HG03196 (cell line): Measurements from ENCODE around the gene DSCAM.

Source experiments
- ATAC-seq: cut with Tn5 transposase; IDR thresholded peaks from one replicate; pipeline ENCODE4 v1.9.1; 2021; ENCODE audit not compliant: unreplicated experiment

Gene DSCAM

GRCh38 chr21:40402884-40403582 is 443.9 kb downstream of the DSCAM start:
- no peak for ATAC-seq

DNA sequence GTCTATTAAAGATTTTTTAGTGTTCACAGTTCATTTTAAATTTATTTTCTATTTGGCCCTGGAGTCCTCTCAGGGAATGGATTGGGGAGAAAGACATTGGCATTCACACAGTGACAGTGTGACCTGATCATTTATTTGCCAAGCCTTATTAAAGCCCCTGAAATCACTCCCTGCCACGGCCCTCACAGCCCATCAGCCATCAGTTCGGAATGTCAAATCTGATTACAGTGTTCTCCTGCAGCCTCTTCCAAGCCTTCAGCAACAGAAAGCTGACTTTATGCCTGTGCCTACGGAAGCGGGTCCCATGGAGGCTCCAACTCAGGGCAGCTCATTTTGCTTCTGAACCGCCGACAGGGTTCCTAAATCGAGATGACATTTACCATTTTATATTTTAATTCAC is 451.2 kb downstream of the DSCAM start:
- ATAC-seq, result no peak

DNA sequence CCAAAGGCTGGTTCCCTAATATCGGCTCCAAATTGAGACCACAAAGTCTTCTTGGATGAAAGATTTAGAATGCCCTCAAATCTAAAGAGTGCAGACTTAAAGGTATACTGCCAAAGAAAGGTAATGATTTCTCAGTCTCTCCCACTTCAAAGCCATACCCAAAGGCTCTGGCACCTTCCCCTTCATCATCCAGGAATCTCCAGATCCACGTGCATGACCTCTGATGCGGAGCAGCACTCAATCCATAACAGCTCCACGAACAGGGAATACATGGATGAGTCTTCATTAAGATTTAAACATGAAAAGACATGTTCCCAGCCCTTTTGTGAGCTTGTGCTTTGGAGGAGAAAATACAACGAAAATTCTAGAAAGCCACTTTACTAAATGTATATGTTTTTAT is 453.9 kb downstream of the DSCAM start:
- ATAC-seq, result no peak

- no peak for ATAC-seq
Measured at GRCh38 chr21:40388046-40388445, 458.9 kb downstream of the DSCAM start.

DNA sequence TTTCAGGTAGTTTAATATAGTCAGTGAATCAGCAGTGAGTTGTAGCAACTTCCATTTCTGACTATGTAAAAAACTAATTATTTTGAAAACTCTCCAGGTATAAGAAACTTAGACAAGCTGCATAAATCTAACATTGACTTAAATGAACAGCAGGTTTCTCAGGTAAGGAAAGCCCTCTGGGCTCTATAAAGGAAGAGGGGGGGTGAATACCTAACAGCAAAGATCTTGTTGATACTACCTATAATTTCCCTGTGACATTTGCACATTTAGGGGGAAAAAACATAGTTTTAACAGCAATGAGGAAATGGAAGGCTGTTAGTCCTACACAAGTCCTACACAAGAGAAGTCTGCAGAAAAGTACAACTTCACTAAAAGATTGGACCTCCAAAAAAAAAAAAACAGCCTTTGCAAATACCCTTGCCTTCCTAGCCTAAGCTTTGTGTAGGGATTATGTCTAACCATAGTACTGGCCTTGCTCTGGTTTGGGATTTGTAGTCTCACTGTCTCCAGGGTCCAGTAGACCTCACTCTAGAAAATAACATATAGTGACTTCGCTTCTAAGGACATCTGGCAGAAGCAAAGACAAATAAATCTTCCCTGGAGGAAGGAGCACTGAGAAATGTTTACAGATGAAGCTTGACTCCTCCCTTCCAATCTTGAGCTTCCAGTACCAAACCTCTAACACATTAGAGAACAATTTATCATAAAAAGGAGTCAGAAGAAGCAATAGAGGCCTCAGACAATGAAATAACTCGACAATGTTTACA is 459.8 kb downstream of the DSCAM start:
- ATAC-seq, result no peak

- ATAC-seq, result no peak
Measured at GRCh38 chr21:40386294-40386911, 460.6 kb downstream of the DSCAM start.

DNA sequence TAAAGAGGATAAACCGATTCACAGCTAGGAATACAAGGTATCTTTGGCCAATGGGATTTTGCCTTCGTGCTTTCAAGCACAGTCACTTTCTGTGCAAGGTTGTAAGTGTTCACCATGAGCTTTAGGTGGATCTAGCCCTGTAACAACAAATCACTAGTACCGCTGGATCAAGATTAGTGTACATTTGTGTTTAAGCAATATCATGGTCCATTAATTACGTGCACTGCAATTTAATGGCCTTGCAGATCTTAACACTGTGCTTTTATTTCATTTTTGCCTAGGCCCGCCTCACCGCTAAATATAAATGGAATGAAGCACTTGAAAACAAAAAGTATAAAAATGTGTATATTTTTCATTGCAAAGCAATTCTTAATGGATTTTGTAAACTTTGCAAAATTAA is 461.1 kb downstream of the DSCAM start:
- no peak for ATAC-seq

GRCh38 chr21:40383951-40384350 is 463.0 kb downstream of the DSCAM start:
- ATAC-seq, result no peak

DNA sequence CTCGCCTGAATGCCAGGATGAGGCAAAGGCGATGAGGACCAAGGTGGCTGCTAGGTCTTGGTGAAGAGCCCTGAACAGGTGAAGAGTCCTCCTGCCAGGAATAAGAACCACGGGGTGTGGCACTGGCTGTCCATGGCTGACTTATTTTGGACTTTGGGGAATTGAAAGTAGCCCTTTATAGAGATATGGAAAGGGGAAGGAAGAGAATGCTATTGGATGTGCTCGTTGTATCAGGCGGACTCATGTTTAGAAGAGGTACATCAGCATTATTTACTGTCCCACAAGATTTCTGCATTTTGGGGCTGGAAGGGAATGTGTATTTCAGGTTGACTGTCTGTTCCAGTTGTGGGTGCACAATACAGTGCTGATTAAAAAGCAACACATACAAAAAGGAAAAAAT is 465.8 kb downstream of the DSCAM start:
- no peak for ATAC-seq

DNA sequence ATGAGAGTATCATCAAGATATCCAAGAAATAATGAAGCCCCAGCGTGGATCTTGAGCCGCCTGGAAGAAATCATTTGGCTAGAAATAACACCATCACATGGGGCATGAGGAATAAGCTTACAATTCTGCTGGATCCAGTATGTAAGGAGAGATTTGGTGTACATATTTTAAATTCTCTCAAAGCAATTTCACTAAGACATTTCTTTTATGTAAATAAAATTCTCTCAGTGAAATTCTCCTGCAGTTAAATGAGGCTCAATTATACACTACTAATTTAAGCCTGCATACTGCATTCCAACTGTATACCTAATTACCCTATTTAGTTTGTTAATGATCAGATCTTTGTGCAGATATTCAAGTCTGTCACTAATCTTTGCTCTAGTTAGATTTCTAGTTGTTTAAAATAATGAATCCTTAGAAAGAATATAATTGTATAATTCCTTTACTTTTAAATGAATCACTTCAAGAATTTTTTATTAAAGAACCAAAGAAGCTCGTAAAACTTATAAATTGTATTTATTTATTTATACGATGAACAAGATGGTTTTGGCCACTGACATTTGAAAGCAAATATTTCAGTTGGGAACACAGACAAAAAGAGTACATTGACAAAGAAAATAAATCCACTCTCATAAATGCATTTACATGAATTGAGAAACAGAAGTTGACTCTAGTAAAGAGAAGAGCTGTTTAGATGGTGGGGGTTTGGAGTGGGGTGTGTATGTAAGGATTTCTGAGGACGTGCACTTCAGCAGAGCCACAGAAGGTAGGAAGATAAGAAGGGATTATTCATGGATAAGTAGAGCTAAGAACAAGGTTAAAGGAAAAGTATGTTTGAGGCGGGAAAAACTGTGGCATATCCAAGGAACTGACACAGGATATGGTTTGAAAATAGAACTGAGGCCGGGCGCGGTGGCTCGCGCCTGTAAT is 466.8 kb downstream of the DSCAM start:
- ATAC-seq, result no peak

DNA sequence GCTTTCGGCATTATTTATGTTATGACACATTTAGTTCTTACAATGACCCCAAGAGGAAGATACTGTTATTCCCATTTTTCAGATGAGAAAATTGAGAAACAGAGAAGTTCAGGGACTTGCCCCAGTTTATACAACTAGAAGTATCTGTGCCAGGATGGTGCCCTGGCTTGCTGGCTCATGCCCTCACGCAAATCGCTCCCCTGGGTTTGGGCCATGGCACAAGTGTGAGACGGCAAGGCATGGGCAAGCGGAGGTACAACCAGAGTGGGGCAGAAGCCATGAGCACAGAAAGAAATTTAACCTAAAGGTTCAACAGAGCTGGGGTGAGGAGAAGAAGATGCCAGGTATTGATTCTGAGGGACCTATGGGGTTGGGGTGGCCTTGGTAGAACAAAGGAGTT is 469.8 kb downstream of the DSCAM start:
- ATAC-seq, result no peak

GRCh38 chr21:40373761-40374160 is 473.2 kb downstream of the DSCAM start:
- ATAC-seq, result no peak

- ATAC-seq, result no peak
Measured at GRCh38 chr21:40372506-40372905, 474.5 kb downstream of the DSCAM start.

DNA sequence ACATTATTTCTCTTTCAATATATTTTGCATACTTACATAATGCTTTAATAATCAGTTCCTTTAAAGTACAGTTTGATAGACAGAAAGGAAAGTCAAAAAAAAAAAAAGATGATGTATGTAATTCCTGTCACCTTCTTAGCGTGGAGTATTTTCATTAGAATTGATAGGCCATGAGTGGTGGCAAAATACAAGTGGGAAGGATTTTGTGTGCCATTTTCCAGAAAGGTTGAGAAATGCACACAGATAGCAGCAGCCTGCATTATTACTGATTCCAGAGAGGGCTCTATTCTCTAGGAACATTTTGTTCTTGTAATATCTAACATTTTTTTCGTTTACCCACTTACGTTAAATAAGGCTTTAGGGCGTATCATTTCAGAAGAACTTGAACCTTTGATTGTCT is 475.6 kb downstream of the DSCAM start:
- no peak for ATAC-seq

DNA sequence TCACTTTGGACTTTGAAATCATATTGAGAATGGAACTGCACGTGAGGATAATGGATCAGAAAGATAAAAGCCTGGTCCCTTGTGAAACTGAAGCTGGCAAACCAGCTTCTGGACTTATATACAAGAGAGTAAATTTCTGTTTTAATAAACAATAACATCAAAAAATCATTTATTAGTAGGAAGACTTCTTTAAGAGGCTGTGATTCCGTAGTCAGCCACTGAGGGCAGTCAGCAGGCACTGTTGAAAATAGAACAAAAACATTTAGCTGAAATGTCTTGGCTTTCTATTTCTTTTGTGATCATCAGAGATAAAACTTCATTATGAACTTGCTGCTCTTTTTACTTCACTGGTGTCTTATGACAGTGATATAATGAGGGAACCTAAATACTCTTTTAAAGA is 490.3 kb downstream of the DSCAM start:
- no peak for ATAC-seq

DNA sequence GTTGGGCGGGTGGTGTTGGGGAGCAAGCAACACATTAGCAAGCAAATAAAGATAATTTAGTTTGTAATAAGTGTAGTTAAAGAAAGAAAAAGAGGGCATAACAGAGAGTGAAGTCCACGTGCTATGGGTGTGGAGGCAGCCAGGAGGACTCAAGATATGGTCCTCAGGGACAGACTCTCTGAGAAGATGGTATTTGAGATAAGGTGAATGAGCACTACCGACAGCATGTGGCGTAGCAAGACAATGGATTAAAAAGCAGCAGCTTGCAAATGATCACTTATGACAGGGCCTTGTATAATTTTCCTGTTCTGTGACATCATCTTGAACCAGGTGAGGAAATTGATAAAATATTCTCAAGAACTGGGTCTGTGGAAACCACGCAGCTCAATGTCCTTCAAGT is 491.9 kb downstream of the DSCAM start:
- no peak for ATAC-seq

- ATAC-seq, result no peak
Measured at GRCh38 chr21:40351006-40351405, 496.0 kb downstream of the DSCAM start.

GRCh38 chr21:40349591-40349990 is 497.4 kb downstream of the DSCAM start:
- ATAC-seq, result no peak

GRCh38 chr21:40345711-40346321 is 501.1 kb downstream of the DSCAM start:
- no peak for ATAC-seq

- no peak for ATAC-seq
Measured at GRCh38 chr21:40340357-40340756, 506.6 kb downstream of the DSCAM start.

- ATAC-seq, result no peak
Measured at GRCh38 chr21:40339050-40339449, 507.9 kb downstream of the DSCAM start.
